Testis (tissue), 3 donors: ENCODE results near the gene NDUFAF5. TPM values are rescaled to one million over a fixed set of nuclear protein-coding genes. Genes with fewer than 3 reads are reported as not detected.
"Not testable (repeated sequence)": the region's sequence is repeated elsewhere in the genome, so short reads cannot be mapped to it uniquely, and the experiment has no call there.

Experiments used
- DNase-seq: peaks from one replicate; pipeline ENCODE4 v3.0.0-alpha.2; 2019
- H3K27ac ChIP-seq, 2 donors: fragments of 200-600 bp; sonication (generic); one replicate each; pipeline ENCODE4 v1.5.1; 2019
- H3K27me3 ChIP-seq: fragments of 200-600 bp; sonication (generic); one replicate; pipeline ENCODE4 v1.5.1; 2019
- H3K36me3 ChIP-seq: fragments of 200-600 bp; sonication (generic); one replicate; pipeline ENCODE4 v1.5.1; 2017; ENCODE audit warnings: low read depth; ENCODE audit errors: missing control alignments
- H3K4me1 ChIP-seq: fragments of 200-600 bp; sonication (generic); one replicate; pipeline ENCODE4 v1.5.1; 2019
- H3K4me3 ChIP-seq, 2 donors: fragments of 200-600 bp; sonication (generic); one replicate each; pipeline ENCODE4 v1.5.1; 2017 to 2019
- H3K9me3 ChIP-seq: fragments of 200-600 bp; sonication (generic); one replicate; pipeline ENCODE4 v1.5.1; 2017
- CTCF ChIP-seq, 3 experiments: fragments of 450-650 bp in 2 of 3; fragments of 200-600 bp in 1 of 3; sonication (generic) in 1 of 3; IDR thresholded peaks; one replicate each; pipeline ENCODE4 v1.5.1; 2016 to 2019; ENCODE audit warnings: antibody characterized with exemption in 3 of 3, mild to moderate bottlenecking in 2 of 3, moderate library complexity in 1 of 3
- POLR2A ChIP-seq: fragments of 450-650 bp; IDR thresholded peaks from one replicate; pipeline ENCODE4 v1.6.1; 2017; ENCODE audit warnings: antibody characterized with exemption, mild to moderate bottlenecking, moderate library complexity
- WGBS, 2 donors: methylation state at CpG; one replicate each; pipeline ENCODE4 v1.1.5; 2018; 5-methylcytosine and 5-hydroxymethylcytosine counted together
- intact Hi-C: fragments of 100-400 bp; cut with DNase I; formaldehyde crosslinking; loops from one replicate; pipeline ENCODE4 v1.15.1; 2023; ENCODE audit warnings: low total_unique reads
- polyA plus RNA-seq: library from polyadenylated mRNA; stranded (reverse); fragments of 350-450 nt; fragmentation: Illumina TruSeq; extraction: RNeasy Lipid Tissue Mini Kit (QIAGEN cat#74804); gene quantifications from one replicate; pipeline ENCODE4 v1.2.3, GENCODE V29; 2014; ENCODE audit warnings: low read depth, low replicate concordance; ENCODE audit not compliant: insufficient read depth
- total RNA-seq, 2 donors: library from RNA; depleted of rRNA; stranded (reverse); fragments of >200 nt; gene quantifications; one replicate each; pipeline ENCODE4 v1.2.3, GENCODE V29; 2016

The NDUFAF5 gene
- total and polyA plus RNA-seq, 3 donors from 2014 or later = 32.9 to 50.5 (median 36.4) TPM

GRCh38 chr20:13753436-13754036, 31.3 kb upstream of the NDUFAF5 start:
- intact Hi-C loops = no loop called here
- no peak overlapping the region for H3K27ac ChIP-seq
- H3K4me3 ChIP-seq = no peak overlapping the region
- H3K9me3 ChIP-seq = no peaks in the 10 kb centered on the region
- no peaks in the 10 kb centered on the region for H3K27me3 ChIP-seq
- H3K4me1 ChIP-seq = no peaks in the 10 kb centered on the region
- no peak for TF ChIP-seq CTCF (IDR thresholded peaks at IDR 0.05)
- 78 to 94% methylated on average over 2 of the region's 2 CpGs for WGBS, 2 donors
- DNase-seq = no peak
- no peaks in the 10 kb centered on the region for H3K36me3 ChIP-seq

GRCh38 chr20:13755809-13756208, 29.0 kb upstream of the NDUFAF5 start:
- no peaks in the 10 kb centered on the region for H3K36me3 ChIP-seq
- H3K4me3 ChIP-seq = no peak overlapping the region
- H3K4me1 ChIP-seq = no peaks in the 10 kb centered on the region
- H3K27ac ChIP-seq = no peak overlapping the region
- no peaks in the 10 kb centered on the region for H3K9me3 ChIP-seq
- WGBS, 2 donors = 79 to 84% methylated on average over 5 of the region's 5 CpGs
- intact Hi-C loops = no loop called here
- TF ChIP-seq POLR2A (no peak), CTCF (IDR thresholded peaks at IDR 0.05) (no peak)
- H3K27me3 ChIP-seq = no peaks in the 10 kb centered on the region
- DNase-seq = no peak

GRCh38 chr20:13756551-13756950, 28.3 kb upstream of the NDUFAF5 start:
- WGBS, 2 donors = 92 to 100% methylated on average over 1 of the region's 1 CpG
- no peak for DNase-seq
- no peak overlapping the region for H3K4me3 ChIP-seq
- no peak for TF ChIP-seq POLR2A
- TF ChIP-seq CTCF (IDR thresholded peaks at IDR 0.05) = no peak
- intact Hi-C loops = no loop called here
- no peak overlapping the region for H3K27ac ChIP-seq
- H3K4me1 ChIP-seq = no peaks in the 10 kb centered on the region
- no peaks in the 10 kb centered on the region for H3K9me3 ChIP-seq
- H3K27me3 ChIP-seq = no peaks in the 10 kb centered on the region
- no peaks in the 10 kb centered on the region for H3K36me3 ChIP-seq

- WGBS, 2 donors = 94 to 100% methylated on average over 1 of the region's 1 CpG
- TF ChIP-seq CTCF (IDR thresholded peaks at IDR 0.05) (no peak), POLR2A (no peak)
- Histone ChIP-seq H3K4me3 (no peak overlapping the region), H3K9me3 (no peaks in the 10 kb centered on the region), H3K4me1 (no peaks in the 10 kb centered on the region), H3K27me3 (no peaks in the 10 kb centered on the region), H3K36me3 (no peaks in the 10 kb centered on the region), H3K27ac (no peak overlapping the region)
- DNase-seq = no peak
- intact Hi-C loops = no loop called here
Measured at GRCh38 chr20:13758884-13759283, 25.9 kb upstream of the NDUFAF5 start.

- H3K4me1 ChIP-seq, H3K36me3 ChIP-seq, H3K9me3 ChIP-seq, intact Hi-C loops, H3K4me3 ChIP-seq, H3K27me3 ChIP-seq, H3K27ac ChIP-seq, DNase-seq: not testable (repeated sequence)
- 96 to 98% methylated on average over 5 to 16 of the region's 33 CpGs for WGBS, 2 donors
Measured at GRCh38 chr20:13760451-13760946, 24.3 kb upstream of the NDUFAF5 start.
